Measurements from ENCODE around the gene IPCEF1. TPM values are rescaled to one million over a fixed set of nuclear protein-coding genes. Genes with fewer than 3 reads are reported as not detected.
"Not testable (repeated sequence)": the region's sequence is repeated elsewhere in the genome, so short reads cannot be mapped to it uniquely, and the experiment has no call there.

IPCEF1 gene
- total RNA-seq, 1 experiment from 2014 or later, result not detected

- ChIA-PET CTCF (no interaction called here), POLR2A (no interaction called here)
- Mint-ChIP-seq H3K4me3 (ENCODE audit: unreplicated experiment) (no peak overlapping the region), H3K4me1 (ENCODE audit: insufficient read depth, unreplicated experiment) (no peaks in the 10 kb centered on the region), H3K27ac (ENCODE audit: low read depth, unreplicated experiment) (no peak overlapping the region), H3K36me3 (ENCODE audit: insufficient read depth, unreplicated experiment) (no peaks in the 10 kb centered on the region), H3K9me3 (ENCODE audit: unreplicated experiment) (peaks cover 7% of the 10 kb centered on the region), H3K27me3 (ENCODE audit: insufficient read depth, unreplicated experiment) (no peaks in the 10 kb centered on the region)
- BruUV-seq (replicated peaks), result no TSS peak
- intact Hi-C loops (cut with micrococcal nuclease), result no loop called here
- TF ChIP-seq, protein P1, sequence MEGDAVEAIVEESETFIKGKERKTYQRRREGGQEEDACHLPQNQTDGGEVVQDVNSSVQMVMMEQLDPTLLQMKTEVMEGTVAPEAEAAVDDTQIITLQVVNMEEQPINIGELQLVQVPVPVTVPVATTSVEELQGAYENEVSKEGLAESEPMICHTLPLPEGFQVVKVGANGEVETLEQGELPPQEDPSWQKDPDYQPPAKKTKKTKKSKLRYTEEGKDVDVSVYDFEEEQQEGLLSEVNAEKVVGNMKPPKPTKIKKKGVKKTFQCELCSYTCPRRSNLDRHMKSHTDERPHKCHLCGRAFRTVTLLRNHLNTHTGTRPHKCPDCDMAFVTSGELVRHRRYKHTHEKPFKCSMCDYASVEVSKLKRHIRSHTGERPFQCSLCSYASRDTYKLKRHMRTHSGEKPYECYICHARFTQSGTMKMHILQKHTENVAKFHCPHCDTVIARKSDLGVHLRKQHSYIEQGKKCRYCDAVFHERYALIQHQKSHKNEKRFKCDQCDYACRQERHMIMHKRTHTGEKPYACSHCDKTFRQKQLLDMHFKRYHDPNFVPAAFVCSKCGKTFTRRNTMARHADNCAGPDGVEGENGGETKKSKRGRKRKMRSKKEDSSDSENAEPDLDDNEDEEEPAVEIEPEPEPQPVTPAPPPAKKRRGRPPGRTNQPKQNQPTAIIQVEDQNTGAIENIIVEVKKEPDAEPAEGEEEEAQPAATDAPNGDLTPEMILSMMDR (IDR thresholded peaks at IDR 0.05; ENCODE audit: unreplicated experiment), result no peak
- no peak for DNase-seq (ENCODE audit: unreplicated experiment)
Observed at GRCh38 chr6:154304191-154304590, 52.4 kb downstream of the IPCEF1 start.

GRCh38 chr6:154303642-154304041 is 53.0 kb downstream of the IPCEF1 start:
- H3K27me3 Mint-ChIP-seq (ENCODE audit: insufficient read depth, unreplicated experiment); H3K9me3 Mint-ChIP-seq (ENCODE audit: unreplicated experiment); intact Hi-C loops (cut with micrococcal nuclease); H3K27ac Mint-ChIP-seq (ENCODE audit: low read depth, unreplicated experiment); BruUV-seq (replicated peaks); H3K4me3 Mint-ChIP-seq (ENCODE audit: unreplicated experiment); POLR2A ChIA-PET; H3K36me3 Mint-ChIP-seq (ENCODE audit: insufficient read depth, unreplicated experiment); CTCF ChIA-PET; H3K4me1 Mint-ChIP-seq (ENCODE audit: insufficient read depth, unreplicated experiment): not testable (repeated sequence)
- peak; percentile 56 for DNase-seq (ENCODE audit: unreplicated experiment)

DNA sequence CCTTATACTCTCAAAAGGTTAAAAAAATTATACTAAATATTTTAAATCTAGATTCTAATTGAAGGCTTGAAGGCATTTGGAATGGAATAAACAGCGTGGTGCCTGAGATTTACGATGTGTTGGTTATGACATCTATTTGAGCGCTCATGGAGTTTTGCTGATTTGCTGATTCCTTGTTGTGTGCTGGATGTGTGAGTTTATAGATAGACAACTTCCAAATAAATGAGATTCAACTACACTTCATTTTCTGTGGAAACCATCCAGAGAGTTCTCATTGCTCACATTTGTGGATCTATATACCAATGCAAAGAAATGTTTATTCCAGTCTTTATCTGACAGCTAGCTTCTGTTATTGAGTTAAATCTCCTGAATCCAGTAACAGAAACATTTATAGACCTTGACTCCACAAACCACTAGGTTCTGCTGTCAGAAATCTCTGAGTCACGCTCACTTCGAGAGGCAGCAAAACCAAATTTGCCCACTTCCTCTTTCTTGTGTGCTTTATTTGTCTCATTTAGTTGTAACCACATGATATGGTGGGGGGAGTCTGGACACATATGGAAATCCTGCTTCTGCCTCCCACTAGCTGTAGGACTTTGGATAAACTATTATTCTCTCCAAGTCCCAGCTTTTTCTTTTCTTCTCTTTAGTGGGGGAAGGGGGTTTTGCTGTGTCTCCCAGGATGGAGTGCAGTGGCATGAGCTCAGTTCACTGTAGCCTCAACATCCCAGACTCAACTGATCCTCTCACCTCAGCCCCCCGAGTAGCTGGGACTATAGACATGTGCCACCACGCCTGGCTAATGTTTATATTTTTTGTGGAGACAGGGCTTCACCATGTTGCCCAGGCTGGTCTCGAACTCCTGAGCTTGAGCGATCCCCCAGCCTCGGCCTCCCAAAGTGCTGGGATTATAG is 54.5 kb downstream of the IPCEF1 start:
- TF ChIP-seq, protein P1 (IDR thresholded peaks at IDR 0.05; ENCODE audit: unreplicated experiment), result no peak
- BruUV-seq (replicated peaks), result no TSS peak
- no peak for DNase-seq (ENCODE audit: unreplicated experiment)
- no peaks in the 10 kb centered on the region for H3K27me3 Mint-ChIP-seq (ENCODE audit: insufficient read depth, unreplicated experiment)
- POLR2A ChIA-PET, result interaction anchor here (0.6 kb wide), 1 partner anchor 125 kb away, joined by 3 read pairs; no protein-coding TSS in a partner anchor
- H3K27ac Mint-ChIP-seq (ENCODE audit: low read depth, unreplicated experiment), result no peak overlapping the region
- peaks cover 2% of the 10 kb centered on the region for H3K9me3 Mint-ChIP-seq (ENCODE audit: unreplicated experiment)
- CTCF ChIA-PET, result interaction anchor here (0.6 to 0.7 kb wide), 2 partner anchors 20 to 137 kb away, joined by 3 to 4 read pairs; no protein-coding TSS in a partner anchor
- H3K4me3 Mint-ChIP-seq (ENCODE audit: unreplicated experiment), result no peak overlapping the region
- no peaks in the 10 kb centered on the region for H3K4me1 Mint-ChIP-seq (ENCODE audit: insufficient read depth, unreplicated experiment)
- intact Hi-C loops (cut with micrococcal nuclease), result no loop called here
- H3K36me3 Mint-ChIP-seq (ENCODE audit: insufficient read depth, unreplicated experiment), result no peaks in the 10 kb centered on the region

DNA sequence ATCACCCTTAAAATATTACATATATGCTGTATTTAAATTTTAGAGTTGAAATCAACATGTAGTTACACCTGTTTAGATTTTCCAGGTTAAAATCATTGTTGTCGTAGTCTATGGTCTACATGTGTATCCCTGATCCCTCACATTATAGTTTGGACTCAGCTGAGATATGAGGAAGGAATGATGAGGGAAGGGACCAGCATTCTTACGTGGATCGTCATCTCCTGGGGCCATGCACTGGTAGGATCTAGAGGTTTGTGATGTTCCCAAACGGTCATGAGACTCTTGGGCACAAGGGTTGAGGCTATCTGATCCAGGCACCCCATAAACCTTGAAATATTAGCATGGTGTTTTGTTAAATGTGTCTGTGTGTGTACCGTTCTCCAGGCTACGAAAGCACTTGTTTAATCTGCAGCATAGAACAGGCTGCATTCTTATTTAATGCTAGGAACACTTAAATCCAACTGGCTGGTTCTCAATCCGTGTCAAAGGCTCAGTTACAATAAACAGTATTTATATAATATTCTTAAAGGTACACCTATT is 55.4 kb downstream of the IPCEF1 start:
- Mint-ChIP-seq H3K4me1 (ENCODE audit: insufficient read depth, unreplicated experiment) (no peaks in the 10 kb centered on the region), H3K27me3 (ENCODE audit: insufficient read depth, unreplicated experiment) (no peaks in the 10 kb centered on the region), H3K27ac (ENCODE audit: low read depth, unreplicated experiment) (no peak overlapping the region), H3K4me3 (ENCODE audit: unreplicated experiment) (no peak overlapping the region), H3K9me3 (ENCODE audit: unreplicated experiment) (no peaks in the 10 kb centered on the region), H3K36me3 (ENCODE audit: insufficient read depth, unreplicated experiment) (no peaks in the 10 kb centered on the region)
- ChIA-PET CTCF (no interaction called here), POLR2A (interaction anchor here (0.6 to 0.7 kb wide), 2 partner anchors 105 to 126 kb away, joined by 3 read pairs; no protein-coding TSS in a partner anchor)
- no peak for DNase-seq (ENCODE audit: unreplicated experiment)
- intact Hi-C loops (cut with micrococcal nuclease), result no loop called here
- no TSS peak for BruUV-seq (replicated peaks)
- TF ChIP-seq, protein P1 (IDR thresholded peaks at IDR 0.05; ENCODE audit: unreplicated experiment), result no peak
